Endodermal cell (in vitro differentiated cells): ENCODE measurements around the gene PDZRN4. TPM values are rescaled to one million over a fixed set of nuclear protein-coding genes. Genes with fewer than 3 reads are reported as not detected.
A peak's percentile ranks its signal among the peaks of the same experiment; 100 is the strongest.
"Not testable (repeated sequence)": the region's sequence is repeated elsewhere in the genome, so short reads cannot be mapped to it uniquely, and the experiment has no call there.

ENCODE experiments used
- DNase-seq: peaks from one replicate; pipeline ENCODE4 v3.0.0-alpha.2; 2017
- H3K27ac ChIP-seq: 2 replicates; pipeline ENCODE4 v1.5.1; 2013; ENCODE audit warnings: mild to moderate bottlenecking, low read depth, low read length, moderate library complexity
- H3K27me3 ChIP-seq: 2 replicates; pipeline ENCODE4 v1.6.1; 2013; ENCODE audit warnings: mild to moderate bottlenecking, low read length, moderate library complexity; ENCODE audit not compliant: insufficient read depth, control insufficient read depth, poor library complexity, severe bottlenecking
- H3K36me3 ChIP-seq: 2 replicates; pipeline ENCODE4 v1.7.0; 2013; ENCODE audit warnings: mild to moderate bottlenecking, low read length, moderate library complexity; ENCODE audit not compliant: control insufficient read depth, insufficient read depth
- H3K4me1 ChIP-seq: one replicate; pipeline ENCODE4 v1.7.0; 2013; ENCODE audit warnings: low read length; ENCODE audit not compliant: control insufficient read depth, insufficient read depth
- H3K4me3 ChIP-seq: 2 replicates; pipeline ENCODE4 v1.5.1; 2013; ENCODE audit warnings: mild to moderate bottlenecking, low read length, moderate library complexity
- H3K9ac ChIP-seq: 2 replicates; pipeline ENCODE4 v1.6.1; 2013; ENCODE audit warnings: mild to moderate bottlenecking, low read length, moderate library complexity; ENCODE audit not compliant: poor library complexity, severe bottlenecking; ENCODE audit errors: extremely low read depth
- H3K9me3 ChIP-seq: 2 replicates; pipeline ENCODE4 v1.6.1; 2013; ENCODE audit warnings: mild to moderate bottlenecking, low read length, moderate library complexity; ENCODE audit not compliant: control insufficient read depth
- H3K27ac Mint-ChIP-seq: 2 replicates; pipeline ENCODE4 v1.8.0; 2020; ENCODE audit warnings: mixed read lengths
- H3K27me3 Mint-ChIP-seq: 2 replicates; pipeline ENCODE4 v1.8.0; 2021; ENCODE audit warnings: mild to moderate bottlenecking, mixed read lengths; ENCODE audit not compliant: insufficient read depth
- H3K36me3 Mint-ChIP-seq: 2 replicates; pipeline ENCODE4 v1.8.0; 2020; ENCODE audit warnings: low read depth, mixed read lengths
- H3K4me1 Mint-ChIP-seq: 2 replicates; pipeline ENCODE4 v1.8.0; 2020; ENCODE audit warnings: mixed read lengths
- H3K4me3 Mint-ChIP-seq: 2 replicates; pipeline ENCODE4 v1.8.0; 2020; ENCODE audit warnings: mild to moderate bottlenecking, moderate library complexity, mixed read lengths
- H3K9me3 Mint-ChIP-seq: 2 replicates; pipeline ENCODE4 v1.8.0; 2020; ENCODE audit warnings: mild to moderate bottlenecking, mixed read lengths
- WGBS, 2 experiments: methylation state at CpG; one replicate each; pipeline versions ENCODE4 v1.1.5 to v1.1.7; 2013; ENCODE audit warnings: missing lambda C conversion rate in 2 of 2, mixed read lengths in 1 of 2; ENCODE audit not compliant: insufficient coverage in 1 of 2, insufficient read length in 1 of 2; 5-methylcytosine and 5-hydroxymethylcytosine counted together
- total RNA-seq, 2 donors: library from RNA; stranded (reverse); fragmentation: NEBNext Ultra II Directional in 1 of 2; extraction: Animal tissue kit (Norgen Biotek cat#: 25700) in 1 of 2; gene quantifications; 2 replicates in 1 of 2; 3 replicates in 1 of 2; pipeline ENCODE4 v1.2.1, GENCODE V29; 2021
- TF ChIP-seq, protein P1 (sequence below): fragments of 200-600 bp; sonication (generic); conservative IDR thresholded peaks from 2 replicates; pipeline ENCODE4 v1.5.0; 2021; ENCODE audit warnings: antibody characterized with exemption, mild to moderate bottlenecking

The PDZRN4 gene
- total RNA-seq, 2 donors from 2014 or later, result 1.6 to 1.9 TPM

- H3K9me3 ChIP-seq, result no peaks in the 10 kb centered on the region
- no peaks in the 10 kb centered on the region for H3K36me3 ChIP-seq
- H3K27me3 ChIP-seq, result no peaks in the 10 kb centered on the region
- TF ChIP-seq, protein P1, sequence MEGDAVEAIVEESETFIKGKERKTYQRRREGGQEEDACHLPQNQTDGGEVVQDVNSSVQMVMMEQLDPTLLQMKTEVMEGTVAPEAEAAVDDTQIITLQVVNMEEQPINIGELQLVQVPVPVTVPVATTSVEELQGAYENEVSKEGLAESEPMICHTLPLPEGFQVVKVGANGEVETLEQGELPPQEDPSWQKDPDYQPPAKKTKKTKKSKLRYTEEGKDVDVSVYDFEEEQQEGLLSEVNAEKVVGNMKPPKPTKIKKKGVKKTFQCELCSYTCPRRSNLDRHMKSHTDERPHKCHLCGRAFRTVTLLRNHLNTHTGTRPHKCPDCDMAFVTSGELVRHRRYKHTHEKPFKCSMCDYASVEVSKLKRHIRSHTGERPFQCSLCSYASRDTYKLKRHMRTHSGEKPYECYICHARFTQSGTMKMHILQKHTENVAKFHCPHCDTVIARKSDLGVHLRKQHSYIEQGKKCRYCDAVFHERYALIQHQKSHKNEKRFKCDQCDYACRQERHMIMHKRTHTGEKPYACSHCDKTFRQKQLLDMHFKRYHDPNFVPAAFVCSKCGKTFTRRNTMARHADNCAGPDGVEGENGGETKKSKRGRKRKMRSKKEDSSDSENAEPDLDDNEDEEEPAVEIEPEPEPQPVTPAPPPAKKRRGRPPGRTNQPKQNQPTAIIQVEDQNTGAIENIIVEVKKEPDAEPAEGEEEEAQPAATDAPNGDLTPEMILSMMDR, result no peak
- Mint-ChIP-seq H3K4me1 (no peaks in the 10 kb centered on the region), H3K9me3 (no peaks in the 10 kb centered on the region), H3K4me3 (no peak overlapping the region), H3K27ac (no peak overlapping the region), H3K27me3 (no peaks in the 10 kb centered on the region), H3K36me3 (no peaks in the 10 kb centered on the region)
- DNase-seq, result no peak
- H3K4me1 ChIP-seq, result no peaks in the 10 kb centered on the region
- WGBS, 2 experiments, result 87% methylated on average over 1 of the region's 4 CpGs; no CpG with 5 or more reads in 1 of the 2 experiments
- H3K9ac ChIP-seq, result no peak overlapping the region
- H3K27ac ChIP-seq, result no peak overlapping the region
- no peak overlapping the region for H3K4me3 ChIP-seq
Observed at GRCh38 chr12:41254004-41254914, 66.1 kb downstream of the PDZRN4 start.

GRCh38 chr12:41263196-41263595 lies 75.1 kb downstream of the PDZRN4 start:
- not testable (repeated sequence) for H3K9ac ChIP-seq, H3K36me3 Mint-ChIP-seq, DNase-seq, H3K4me3 ChIP-seq, H3K36me3 ChIP-seq, H3K27ac ChIP-seq, H3K4me1 Mint-ChIP-seq, H3K27me3 Mint-ChIP-seq, H3K4me1 ChIP-seq, H3K27ac Mint-ChIP-seq, H3K9me3 Mint-ChIP-seq, H3K27me3 ChIP-seq, H3K4me3 Mint-ChIP-seq, H3K9me3 ChIP-seq
- 78 to 80% methylated on average over 6 of the region's 6 CpGs for WGBS, 2 experiments

DNA sequence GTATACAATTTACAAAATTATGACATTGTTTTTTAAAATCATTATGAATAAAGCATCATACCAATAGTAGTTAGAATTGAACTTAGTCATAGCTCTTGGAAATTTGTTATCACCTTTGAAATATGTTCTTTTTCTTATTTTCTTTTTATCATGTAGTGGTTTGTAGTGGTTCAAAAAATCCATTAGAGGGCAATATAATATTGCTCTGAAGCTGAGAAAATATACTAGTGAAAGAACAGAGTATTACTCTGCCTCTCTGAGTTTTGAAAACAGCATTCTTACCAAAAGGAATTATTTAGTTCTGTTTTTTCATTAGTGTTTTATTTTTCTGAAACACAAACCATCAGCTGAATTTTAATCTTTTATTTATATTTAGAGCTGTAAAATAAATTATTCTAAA lies 76.2 kb downstream of the PDZRN4 start:
- Mint-ChIP-seq H3K27ac (no peak overlapping the region), H3K9me3 (no peaks in the 10 kb centered on the region), H3K4me3 (no peak overlapping the region), H3K4me1 (no peaks in the 10 kb centered on the region), H3K27me3 (no peaks in the 10 kb centered on the region), H3K36me3 (no peaks in the 10 kb centered on the region)
- TF ChIP-seq, protein P1, result peak; percentile 71
- no peak for DNase-seq
- Histone ChIP-seq H3K9ac (no peak overlapping the region), H3K36me3 (no peaks in the 10 kb centered on the region), H3K9me3 (no peaks in the 10 kb centered on the region), H3K4me3 (no peak overlapping the region), H3K4me1 (no peaks in the 10 kb centered on the region), H3K27me3 (no peaks in the 10 kb centered on the region), H3K27ac (no peak overlapping the region)
